Measurements from ENCODE around the gene CNR2. TPM values are rescaled to one million over a fixed set of nuclear protein-coding genes. Genes with fewer than 3 reads are reported as not detected.
"Not testable (repeated sequence)": the region's sequence is repeated elsewhere in the genome, so short reads cannot be mapped to it uniquely, and the experiment has no call there.

CNR2 gene
- total RNA-seq, 1 donor from 2014 or later, result not detected

GRCh38 chr1:23902321-23903278 lies 10.6 kb downstream of the CNR2 start:
- DNase-seq (ENCODE audit: low read depth), result no peak
- H3K9me3 Mint-ChIP-seq (ENCODE audit: unreplicated experiment), result peaks cover 7% of the 10 kb centered on the region
- Histone ChIP-seq H3K27me3 (ENCODE audit: insufficient read depth, low read length) (peaks cover 36% of the 10 kb centered on the region), H3K9me3 (ENCODE audit: insufficient read depth, low read depth, low read length) (no peaks in the 10 kb centered on the region), H3K79me2 (ENCODE audit: insufficient read depth, low read length) (no peaks in the 10 kb centered on the region), H4K20me1 (ENCODE audit: insufficient read depth, low read length) (no peaks in the 10 kb centered on the region), H3K4me1 (ENCODE audit: insufficient read depth, low read length) (no peaks in the 10 kb centered on the region), H3K27ac (ENCODE audit: low read depth, low read length) (no peak overlapping the region), H3K9ac (ENCODE audit: low read length) (no peak overlapping the region), H3K4me2 (ENCODE audit: low read length) (peak overlapping the region; percentile 74), H3K36me3 (ENCODE audit: insufficient read depth, low read length) (no peaks in the 10 kb centered on the region), H3K4me3 (ENCODE audit: insufficient read depth, low read depth, low read length) (peak overlapping the region; percentile 28), H2AFZ (ENCODE audit: low read depth, low read length) (peak overlapping the region; percentile 47)
- H3K4me1 Mint-ChIP-seq (ENCODE audit: low read depth, unreplicated experiment), result no peaks in the 10 kb centered on the region
- H3K27me3 Mint-ChIP-seq (ENCODE audit: low read depth, unreplicated experiment), result peaks cover 57% of the 10 kb centered on the region
- no peak overlapping the region for H3K27ac Mint-ChIP-seq (ENCODE audit: unreplicated experiment)
- H3K4me3 Mint-ChIP-seq (ENCODE audit: unreplicated experiment), result no peak overlapping the region
- peaks cover 3% of the 10 kb centered on the region for H3K36me3 Mint-ChIP-seq (ENCODE audit: low read depth, unreplicated experiment)
- no peak for FAIRE-seq
- TF ChIP-seq EZH2 (IDR thresholded peaks at IDR 0.05; ENCODE audit: insufficient read depth, low read length), result peak; percentile 84
- TF ChIP-seq CTCF (IDR thresholded peaks at IDR 0.05; ENCODE audit: insufficient read depth, low read depth, low read length), result no peak

DNA sequence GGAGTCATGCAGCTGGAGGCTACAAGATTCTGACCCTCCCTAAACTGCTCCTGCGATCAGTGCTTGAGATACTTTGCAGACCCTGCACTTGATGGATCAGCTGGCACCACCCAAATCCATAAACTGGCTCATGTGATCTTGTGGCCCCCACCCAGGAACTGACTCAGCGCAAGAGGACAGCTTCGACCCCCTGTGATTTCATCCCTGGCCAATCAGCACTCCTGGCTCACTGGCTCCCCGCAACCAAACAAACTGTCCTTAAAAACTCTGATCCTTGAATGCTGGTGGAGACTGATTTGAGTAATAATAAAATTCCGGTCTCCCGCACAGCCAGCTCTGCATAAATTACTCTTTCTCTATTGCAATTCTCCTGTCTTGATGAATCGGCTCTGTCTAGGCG lies 13.1 kb downstream of the CNR2 start:
- not testable (repeated sequence) for H3K9me3 Mint-ChIP-seq (ENCODE audit: unreplicated experiment); H3K4me1 Mint-ChIP-seq (ENCODE audit: low read depth, unreplicated experiment); H4K20me1 ChIP-seq (ENCODE audit: insufficient read depth, low read length); H3K36me3 ChIP-seq (ENCODE audit: insufficient read depth, low read length); H3K9me3 ChIP-seq (ENCODE audit: insufficient read depth, low read depth, low read length); H3K27ac ChIP-seq (ENCODE audit: low read depth, low read length); H3K4me1 ChIP-seq (ENCODE audit: insufficient read depth, low read length); DNase-seq (ENCODE audit: low read depth); H3K9ac ChIP-seq (ENCODE audit: low read length); FAIRE-seq; H2AFZ ChIP-seq (ENCODE audit: low read depth, low read length); H3K4me3 Mint-ChIP-seq (ENCODE audit: unreplicated experiment); H3K79me2 ChIP-seq (ENCODE audit: insufficient read depth, low read length); H3K4me3 ChIP-seq (ENCODE audit: insufficient read depth, low read depth, low read length); H3K4me2 ChIP-seq (ENCODE audit: low read length); H3K27ac Mint-ChIP-seq (ENCODE audit: unreplicated experiment); H3K36me3 Mint-ChIP-seq (ENCODE audit: low read depth, unreplicated experiment)
- peaks cover 52% of the 10 kb centered on the region for H3K27me3 Mint-ChIP-seq (ENCODE audit: low read depth, unreplicated experiment)
- H3K27me3 ChIP-seq (ENCODE audit: insufficient read depth, low read length), result peaks cover 39% of the 10 kb centered on the region

- H3K36me3 Mint-ChIP-seq (ENCODE audit: low read depth, unreplicated experiment), result peaks cover 3% of the 10 kb centered on the region
- no peak for TF ChIP-seq CTCF (IDR thresholded peaks at IDR 0.05; ENCODE audit: insufficient read depth, low read depth, low read length)
- no peak for TF ChIP-seq EZH2 (IDR thresholded peaks at IDR 0.05; ENCODE audit: insufficient read depth, low read length)
- Histone ChIP-seq H4K20me1 (ENCODE audit: insufficient read depth, low read length) (no peaks in the 10 kb centered on the region), H2AFZ (ENCODE audit: low read depth, low read length) (no peak overlapping the region), H3K36me3 (ENCODE audit: insufficient read depth, low read length) (no peaks in the 10 kb centered on the region), H3K27ac (ENCODE audit: low read depth, low read length) (no peak overlapping the region), H3K4me3 (ENCODE audit: insufficient read depth, low read depth, low read length) (no peak overlapping the region), H3K9me3 (ENCODE audit: insufficient read depth, low read depth, low read length) (no peaks in the 10 kb centered on the region), H3K27me3 (ENCODE audit: insufficient read depth, low read length) (peaks cover 30% of the 10 kb centered on the region), H3K79me2 (ENCODE audit: insufficient read depth, low read length) (no peaks in the 10 kb centered on the region), H3K9ac (ENCODE audit: low read length) (no peak overlapping the region), H3K4me1 (ENCODE audit: insufficient read depth, low read length) (no peaks in the 10 kb centered on the region), H3K4me2 (ENCODE audit: low read length) (no peak overlapping the region)
- H3K4me3 Mint-ChIP-seq (ENCODE audit: unreplicated experiment), result no peak overlapping the region
- H3K27me3 Mint-ChIP-seq (ENCODE audit: low read depth, unreplicated experiment), result peaks cover 44% of the 10 kb centered on the region
- FAIRE-seq (no peak), DNase-seq (ENCODE audit: low read depth) (no peak)
- H3K9me3 Mint-ChIP-seq (ENCODE audit: unreplicated experiment), result peaks cover 7% of the 10 kb centered on the region
- H3K4me1 Mint-ChIP-seq (ENCODE audit: low read depth, unreplicated experiment), result no peaks in the 10 kb centered on the region
- no peak overlapping the region for H3K27ac Mint-ChIP-seq (ENCODE audit: unreplicated experiment)
Observed at GRCh38 chr1:23899070-23899469, 14.1 kb downstream of the CNR2 start.

Data from astrocyte (in vitro differentiated cells and primary cell).